T-helper 22 cell (primary cell): Measurements from ENCODE around the gene SRCAP.

ENCODE experiments used
- DNase-seq: peaks from one replicate; pipeline ENCODE4 v3.0.0-alpha.2; 2020; ENCODE audit warnings: low read depth

The SRCAP gene

DNA sequence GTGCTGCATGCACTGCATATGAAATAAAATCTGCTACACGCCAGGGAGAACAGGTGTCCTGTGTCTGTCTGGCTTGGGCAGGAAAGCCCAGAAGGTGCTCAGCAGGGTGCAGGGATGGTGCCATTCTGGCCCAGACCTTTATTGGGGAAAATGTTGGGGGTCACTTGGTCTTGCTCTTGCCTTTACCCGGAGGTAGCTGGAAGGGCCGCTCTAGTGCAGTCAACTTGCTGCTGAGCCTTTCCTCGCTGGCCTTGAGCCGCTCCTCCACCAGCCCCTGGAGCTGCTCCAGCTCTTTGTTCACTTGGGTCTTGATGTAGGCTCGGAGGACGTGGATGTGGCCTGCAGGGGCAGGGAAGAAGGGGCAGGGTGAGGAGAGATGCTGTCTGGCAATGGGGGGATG lies 58.3 kb downstream of the SRCAP start:
- no peak for DNase-seq

DNA sequence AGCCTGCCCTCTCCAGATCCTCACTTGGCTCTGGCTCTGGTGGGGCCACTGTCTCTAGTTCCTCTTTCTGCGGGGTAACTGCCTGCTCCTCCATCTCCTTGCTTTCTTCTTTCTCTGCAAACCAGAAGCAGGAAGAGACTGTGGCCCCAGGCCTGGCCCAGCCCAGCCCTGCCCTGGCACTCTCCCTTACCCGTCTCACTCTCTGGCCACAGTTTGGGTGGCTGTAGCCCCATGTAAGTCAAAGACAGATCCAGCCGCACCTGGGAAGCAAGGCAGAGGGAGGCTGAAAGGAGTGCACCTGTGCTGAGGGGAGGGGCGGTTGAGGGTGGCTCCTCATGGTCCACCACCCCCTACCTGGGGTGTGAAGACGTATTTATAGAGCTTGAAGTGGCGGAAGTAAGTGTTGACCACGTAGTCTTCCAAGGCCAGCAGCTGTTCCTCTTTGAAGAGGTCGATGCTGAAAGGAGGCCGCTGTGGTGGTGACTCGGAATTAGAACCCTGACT lies 60.1 kb downstream of the SRCAP start:
- no peak for DNase-seq

DNA sequence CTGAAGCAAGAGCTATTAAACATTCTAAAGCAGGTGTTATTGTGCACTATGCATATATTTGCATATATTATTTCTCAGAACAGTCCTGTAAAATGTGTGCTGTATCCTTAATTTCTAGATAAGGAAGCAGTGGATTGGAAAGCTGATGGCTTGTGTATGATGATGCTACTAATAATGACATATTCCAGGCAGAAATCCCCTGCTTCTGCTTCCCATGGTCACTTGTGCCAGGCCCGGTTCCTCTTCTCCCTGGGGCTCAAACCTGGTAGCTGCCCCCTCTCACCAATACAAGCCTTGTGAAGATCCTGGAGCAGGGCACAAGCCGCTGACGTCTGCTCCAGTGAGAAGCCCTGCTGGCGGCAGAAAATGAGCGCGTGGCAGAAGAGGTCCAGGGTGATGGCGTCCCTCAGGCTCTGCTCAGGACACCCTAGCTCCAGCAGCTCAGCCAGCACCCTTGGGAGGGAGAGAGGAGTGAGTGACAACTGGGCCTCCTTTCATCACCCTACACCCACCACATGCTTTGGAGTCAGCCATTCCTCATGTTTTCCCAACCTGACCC lies 61.1 kb downstream of the SRCAP start:
- no peak for DNase-seq

DNA sequence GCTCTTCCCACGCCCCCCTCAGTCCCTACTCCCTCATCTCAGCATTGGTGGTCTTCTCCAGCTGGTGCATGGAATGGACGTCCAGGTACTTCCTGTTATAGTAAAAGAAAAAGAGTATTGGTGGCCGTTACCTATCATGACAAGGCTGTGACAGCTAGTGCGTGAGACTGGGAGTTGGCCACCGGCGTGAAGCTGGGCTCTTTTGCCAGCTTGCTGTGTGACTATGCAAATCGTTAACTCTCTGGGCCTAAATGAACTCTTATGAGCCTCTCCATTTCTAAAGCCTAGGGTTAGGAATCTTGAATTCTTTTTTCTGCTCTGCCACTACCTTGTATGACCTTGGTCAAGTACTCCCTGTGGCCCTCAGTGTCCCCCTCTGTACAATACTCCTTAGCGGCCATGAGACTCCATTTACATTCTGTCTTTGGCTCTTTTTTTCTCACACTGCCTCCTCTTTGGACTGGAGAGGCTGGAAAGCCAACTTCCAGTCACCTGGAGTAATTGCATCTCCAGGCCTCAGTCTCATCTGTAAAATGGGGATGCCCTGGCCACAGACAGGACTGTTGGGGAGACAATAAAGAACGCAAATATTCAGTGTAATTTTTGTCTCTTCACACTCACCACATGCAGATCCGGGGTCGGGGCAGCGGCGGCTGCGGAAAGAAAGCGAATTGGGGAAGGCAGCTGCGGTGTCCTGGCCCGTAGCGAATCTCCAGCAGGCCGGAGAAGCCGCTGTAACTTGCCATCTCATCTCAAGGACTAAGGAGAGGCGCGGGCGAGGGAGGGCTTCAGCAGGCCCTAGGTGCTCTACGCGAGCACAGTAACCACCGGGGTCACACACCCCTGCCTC lies 61.8 kb downstream of the SRCAP start:
- no peak for DNase-seq

DNA sequence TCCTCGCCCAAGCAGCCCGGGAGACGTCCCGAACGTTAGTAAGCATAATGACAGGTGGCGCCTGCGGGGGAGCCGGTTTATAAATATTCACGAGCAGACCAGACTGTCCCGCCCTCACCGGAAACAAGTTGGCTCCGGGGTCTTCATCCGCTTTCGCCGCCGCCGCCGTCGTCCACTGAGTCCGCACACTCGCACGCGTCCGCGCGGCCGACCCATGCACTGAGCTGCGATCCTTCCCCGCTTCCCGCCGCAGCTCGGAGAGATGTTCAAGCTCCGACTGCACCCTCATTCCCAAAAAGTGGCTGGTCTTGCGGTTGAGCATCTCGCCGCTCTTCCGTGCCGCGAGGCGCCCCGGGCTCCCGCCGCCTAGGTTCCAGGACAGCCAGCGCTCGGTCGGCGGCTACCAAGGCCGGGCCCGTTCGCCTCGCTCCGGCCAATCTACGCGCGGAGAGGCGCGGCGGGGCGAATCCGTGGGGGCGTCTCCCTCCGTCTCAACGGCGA lies 62.5 kb downstream of the SRCAP start:
- DNase-seq = peak; percentile 23

DNA sequence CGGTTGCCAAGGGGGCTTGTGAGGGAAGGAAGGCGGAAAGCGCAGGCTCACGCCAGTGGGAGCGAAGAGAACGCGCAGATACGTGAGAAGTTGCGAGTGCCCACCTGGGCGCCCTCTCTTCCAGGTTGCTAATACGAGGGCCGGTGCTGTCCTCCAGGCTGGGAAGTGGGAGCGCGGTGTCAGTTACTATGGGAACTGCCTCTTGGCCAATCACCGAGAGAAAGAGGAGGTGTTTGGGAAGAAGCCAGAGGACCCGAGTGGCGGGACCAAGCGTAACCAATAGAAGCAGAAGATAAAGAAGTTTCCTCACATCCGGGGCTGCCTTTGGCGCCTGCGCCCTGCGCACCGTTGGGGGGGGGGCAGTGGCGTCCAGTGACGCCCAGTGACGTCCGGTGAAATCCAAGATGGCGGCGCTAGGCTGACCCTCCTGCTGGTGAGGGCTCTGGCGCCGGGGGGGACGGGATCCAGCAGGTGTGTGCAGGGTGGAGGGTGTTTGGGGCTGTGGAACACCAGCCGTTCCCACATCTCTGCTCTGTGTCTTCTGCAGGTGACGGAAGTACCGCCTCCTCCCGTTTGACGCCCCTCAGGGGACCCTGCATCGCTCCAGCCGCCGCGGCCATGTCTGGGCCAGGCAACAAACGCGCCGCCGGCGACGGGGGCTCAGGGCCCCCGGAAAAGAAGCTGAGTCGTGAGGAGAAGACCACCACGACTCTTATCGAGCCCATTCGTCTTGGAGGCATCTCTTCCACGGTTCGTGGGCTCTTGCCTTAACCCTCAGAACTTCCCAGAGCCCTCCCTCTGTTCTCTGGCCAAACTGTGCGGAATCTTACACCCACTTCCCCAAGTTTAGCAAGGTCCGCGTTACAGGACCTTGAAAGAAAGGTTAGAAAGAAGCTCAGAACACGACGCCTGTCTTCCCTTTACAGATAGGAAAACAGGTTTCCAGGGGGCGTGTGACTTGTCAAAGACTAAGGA lies 63.2 kb downstream of the SRCAP start, which contains the start of the genes CFAP119 and RNF40:
CFAP119 (minus strand) TSS at position 135 of the 975 bp plus-strand sequence. CDS start 314 bp downstream, outside the sequence.
RNF40 (plus strand) TSS at position 395 of the 975 bp plus-strand sequence; CDS start at position 619, 224 bp downstream.
- peak; percentile 90 for DNase-seq

DNA sequence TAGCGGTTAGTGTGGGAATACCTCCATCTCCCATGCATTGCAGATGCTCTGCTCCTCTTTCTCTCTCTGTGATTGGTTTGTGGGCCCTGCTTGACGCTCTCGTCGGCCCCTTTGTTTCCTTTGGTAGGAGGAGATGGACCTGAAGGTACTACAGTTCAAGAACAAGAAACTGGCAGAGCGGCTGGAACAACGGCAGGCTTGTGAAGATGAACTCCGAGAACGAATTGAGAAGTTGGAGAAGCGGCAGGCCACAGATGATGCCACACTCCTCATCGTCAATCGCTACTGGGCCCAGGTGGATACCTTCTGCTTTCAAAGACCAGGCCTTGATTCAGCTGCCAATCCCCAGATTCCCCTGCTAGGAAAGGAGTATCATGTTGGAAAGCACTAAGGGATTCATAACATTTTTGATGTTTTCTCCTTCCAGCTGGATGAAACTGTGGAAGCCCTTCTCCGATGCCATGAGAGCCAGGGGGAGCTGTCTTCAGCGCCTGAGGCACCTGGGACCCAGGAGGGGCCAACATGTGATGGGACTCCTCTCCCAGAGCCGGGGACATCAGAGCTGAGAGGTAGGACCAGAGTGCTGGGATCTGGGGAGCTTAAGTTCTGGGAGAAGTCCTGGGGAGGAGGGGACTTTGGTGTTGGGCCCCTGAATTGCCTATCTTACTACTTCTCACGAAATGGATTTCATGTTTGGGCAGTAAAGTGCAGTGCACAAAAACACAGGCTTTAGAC lies 64.2 kb downstream of the SRCAP start:
- no peak for DNase-seq

DNA sequence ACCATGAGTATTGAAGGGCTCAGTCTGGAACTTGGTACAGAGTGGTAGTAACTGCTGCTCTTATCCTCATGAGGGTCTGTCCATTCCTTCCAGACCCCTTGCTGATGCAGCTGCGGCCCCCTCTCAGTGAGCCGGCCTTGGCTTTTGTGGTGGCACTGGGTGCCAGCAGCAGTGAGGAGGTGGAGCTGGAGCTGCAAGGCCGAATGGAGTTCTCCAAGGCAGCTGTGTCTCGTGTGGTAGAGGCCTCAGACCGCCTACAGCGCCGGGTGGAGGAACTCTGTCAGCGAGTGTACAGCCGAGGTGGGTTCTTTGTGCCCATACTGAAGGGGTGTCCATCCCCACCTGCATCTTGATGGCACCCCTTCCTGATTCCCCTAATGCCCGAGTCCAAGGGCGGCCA lies 65.1 kb downstream of the SRCAP start:
- no peak for DNase-seq

DNA sequence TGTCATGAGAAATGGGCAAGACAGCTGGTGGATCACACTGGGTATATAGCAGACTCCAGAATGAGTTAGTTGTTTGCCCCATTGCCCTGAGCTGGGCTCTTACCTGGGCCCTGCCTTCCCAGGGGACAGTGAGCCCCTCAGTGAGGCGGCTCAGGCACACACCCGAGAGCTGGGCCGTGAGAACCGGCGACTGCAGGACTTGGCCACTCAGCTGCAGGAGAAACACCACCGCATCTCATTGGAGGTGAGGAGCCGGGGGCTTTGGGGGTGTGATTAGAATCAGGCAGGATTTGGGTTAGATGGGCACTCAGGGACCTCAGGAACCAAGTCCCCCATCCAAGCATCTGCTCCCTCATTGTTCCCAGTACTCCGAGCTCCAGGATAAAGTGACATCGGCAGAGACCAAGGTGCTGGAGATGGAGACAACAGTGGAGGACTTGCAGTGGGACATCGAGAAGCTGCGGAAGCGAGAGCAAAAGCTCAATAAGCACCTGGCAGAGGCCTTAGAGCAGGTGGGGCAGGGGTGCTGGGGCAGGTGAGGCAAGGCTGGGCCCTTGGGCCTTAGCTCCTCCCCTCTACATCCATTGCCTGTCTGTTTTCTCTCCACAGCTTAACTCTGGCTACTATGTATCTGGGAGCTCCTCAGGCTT lies 66.0 kb downstream of the SRCAP start:
- DNase-seq = no peak

DNA sequence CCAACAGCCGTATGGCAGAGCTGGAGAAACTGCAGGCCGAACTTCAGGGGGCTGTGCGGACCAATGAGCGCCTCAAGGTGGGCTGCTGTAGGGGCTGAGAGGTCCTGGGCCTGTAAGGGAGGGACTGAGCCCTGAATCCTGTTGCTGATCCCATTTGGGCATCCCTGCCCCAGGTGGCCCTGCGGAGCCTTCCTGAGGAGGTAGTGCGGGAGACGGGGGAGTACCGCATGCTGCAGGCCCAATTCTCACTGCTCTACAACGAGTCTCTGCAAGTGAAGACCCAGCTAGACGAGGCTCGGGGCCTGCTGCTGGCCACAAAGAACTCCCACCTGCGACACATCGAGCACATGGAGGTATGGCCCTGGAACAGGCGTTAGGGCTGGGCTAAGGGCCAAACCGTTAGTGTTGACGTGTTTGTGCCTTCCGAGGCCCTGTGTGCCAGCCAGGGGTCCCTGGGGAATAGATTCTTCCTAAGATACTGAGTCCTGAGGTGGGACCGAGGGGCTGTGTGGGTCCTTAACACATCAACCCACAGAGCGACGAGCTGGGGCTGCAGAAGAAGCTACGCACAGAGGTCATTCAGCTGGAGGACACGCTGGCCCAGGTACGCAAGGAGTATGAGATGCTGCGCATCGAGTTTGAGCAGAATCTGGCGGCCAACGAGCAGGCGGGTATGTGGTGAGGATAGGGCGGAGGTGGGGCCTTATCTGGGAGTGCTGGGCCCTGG lies 67.4 kb downstream of the SRCAP start:
- no peak for DNase-seq

DNA sequence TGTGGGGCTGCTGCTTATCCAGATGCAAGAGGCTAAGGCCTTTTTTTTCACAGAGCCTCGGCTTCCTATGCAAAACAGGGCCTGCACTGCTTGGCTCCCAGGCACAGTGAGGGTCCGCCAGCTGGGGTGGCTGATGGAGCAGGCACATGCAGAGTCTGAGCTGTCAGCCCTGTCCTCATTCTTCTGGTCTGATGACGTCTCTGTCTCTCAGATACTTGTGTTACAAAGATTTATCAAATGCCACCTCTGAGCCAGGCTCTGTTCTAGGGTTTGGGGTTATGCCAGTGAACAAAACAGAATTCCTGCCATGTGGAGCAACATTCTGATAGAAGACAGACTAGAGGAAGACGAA lies 67.9 kb downstream of the SRCAP start:
- DNase-seq = no peak

DNA sequence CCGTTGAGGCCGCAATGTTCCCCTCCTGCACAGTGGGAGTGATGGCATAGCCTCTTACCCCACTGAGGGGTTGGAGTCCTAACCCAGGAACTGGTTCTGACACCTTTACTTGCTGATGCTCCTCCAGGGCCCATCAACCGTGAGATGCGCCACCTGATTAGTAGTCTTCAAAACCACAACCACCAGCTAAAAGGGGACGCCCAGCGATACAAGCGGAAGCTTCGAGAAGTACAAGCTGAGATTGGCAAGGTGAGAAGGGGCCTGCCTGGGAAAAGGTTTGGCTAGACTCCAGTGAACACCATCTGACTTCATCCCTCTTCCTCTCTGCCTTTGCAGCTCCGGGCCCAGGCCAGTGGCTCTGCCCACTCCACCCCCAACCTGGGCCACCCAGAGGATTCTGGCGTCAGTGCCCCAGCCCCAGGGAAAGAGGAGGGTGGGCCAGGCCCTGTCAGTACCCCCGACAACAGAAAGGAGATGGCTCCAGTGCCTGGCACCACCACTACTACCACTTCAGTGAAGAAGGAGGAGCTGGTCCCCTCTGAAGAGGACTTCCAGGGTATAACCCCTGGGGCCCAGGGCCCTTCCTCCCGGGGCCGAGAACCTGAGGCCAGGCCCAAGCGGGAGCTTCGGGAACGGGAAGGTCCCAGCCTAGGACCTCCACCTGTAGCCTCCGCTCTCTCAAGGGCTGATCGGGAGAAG lies 68.9 kb downstream of the SRCAP start:
- no peak for DNase-seq

DNA sequence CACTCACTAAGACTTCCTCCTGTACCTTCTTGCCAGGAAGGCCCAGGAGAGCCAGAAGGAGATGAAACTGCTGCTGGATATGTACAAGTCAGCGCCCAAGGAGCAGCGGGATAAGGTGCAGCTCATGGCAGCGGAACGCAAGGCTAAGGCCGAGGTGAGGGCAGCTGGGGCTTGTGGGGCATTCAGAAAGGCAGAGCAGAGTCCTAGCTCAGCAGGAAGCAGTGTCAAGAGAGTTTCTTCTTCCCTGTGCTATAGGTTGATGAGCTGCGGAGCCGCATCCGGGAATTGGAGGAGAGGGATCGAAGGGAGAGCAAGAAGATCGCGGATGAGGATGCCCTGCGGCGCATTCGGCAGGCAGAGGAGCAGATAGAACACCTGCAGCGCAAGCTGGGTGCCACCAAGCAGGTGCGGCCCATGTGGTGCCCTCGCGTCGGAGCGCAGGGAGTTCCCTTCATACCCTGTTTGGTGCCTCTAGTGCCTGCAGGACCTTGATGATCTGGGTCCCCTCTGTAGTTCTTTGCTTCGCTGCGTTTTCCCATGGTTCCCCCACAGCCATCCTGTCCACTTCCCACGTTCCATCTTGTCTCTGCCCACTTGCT lies 69.7 kb downstream of the SRCAP start:
- no peak for DNase-seq

DNA sequence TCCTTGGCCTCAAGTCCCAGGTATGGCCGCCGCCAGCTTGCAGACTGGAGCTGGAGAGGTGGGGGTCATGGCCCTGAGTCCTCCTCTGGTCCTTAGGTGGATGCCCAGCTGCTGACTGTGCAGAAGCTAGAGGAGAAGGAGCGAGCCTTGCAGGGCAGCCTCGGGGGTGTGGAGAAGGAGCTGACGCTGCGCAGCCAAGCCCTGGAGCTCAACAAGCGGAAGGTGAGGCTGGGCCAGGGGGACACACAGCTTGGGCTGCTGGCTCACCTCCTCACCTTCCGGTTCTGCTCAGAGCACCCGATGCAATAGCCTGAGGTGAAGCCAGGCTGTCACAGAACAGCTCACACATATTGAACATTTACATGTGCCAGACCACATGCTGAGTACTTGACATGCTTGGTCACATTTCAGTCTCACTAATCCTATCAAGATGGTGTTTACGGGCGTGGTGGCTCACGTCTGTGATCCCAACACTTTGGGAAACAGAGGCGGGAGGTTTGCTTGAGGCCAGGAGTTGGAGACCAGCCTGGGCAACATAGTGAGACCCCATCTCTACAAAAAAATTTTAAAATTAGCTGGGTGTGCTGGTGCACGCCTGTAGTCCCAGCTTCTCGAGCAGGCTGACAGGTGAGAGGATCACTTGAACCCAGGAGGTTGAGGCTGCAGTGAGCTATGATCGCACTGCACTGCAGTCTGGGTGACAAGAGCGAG lies 70.6 kb downstream of the SRCAP start:
- DNase-seq = no peak

DNA sequence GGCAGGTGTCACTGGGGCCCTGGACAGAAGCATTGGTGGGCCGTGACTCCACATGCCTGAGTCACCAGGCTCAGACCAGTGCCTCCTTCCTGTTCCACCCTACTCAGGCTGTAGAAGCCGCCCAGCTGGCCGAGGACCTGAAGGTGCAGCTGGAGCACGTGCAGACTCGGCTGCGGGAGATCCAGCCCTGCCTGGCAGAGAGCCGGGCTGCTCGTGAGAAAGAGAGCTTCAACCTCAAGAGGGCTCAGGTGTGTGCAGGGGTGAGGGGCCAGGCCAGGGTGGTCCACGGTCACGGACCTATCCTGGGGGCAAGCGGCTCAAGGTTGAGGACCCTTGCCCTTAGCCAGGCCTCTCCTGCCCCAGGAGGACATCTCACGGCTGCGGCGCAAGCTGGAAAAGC lies 72.8 kb downstream of the SRCAP start:
- DNase-seq = no peak

DNA sequence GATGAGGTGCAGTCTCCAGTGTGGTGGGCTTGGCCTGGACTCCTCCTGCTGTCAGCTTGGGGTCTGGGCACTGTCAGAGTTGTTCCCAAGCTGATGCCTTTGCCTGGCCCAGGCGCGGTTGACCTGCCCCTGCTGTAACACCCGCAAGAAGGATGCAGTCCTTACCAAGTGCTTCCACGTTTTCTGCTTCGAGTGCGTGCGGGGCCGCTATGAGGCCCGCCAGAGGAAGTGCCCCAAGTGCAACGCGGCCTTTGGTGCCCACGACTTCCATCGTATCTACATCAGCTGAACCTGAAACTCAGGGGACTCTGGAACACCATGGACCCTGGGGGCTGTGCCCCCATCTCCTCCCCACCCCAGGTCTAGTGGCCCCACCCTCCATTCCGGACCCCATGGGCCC lies 74.9 kb downstream of the SRCAP start:
- DNase-seq = no peak

DNA sequence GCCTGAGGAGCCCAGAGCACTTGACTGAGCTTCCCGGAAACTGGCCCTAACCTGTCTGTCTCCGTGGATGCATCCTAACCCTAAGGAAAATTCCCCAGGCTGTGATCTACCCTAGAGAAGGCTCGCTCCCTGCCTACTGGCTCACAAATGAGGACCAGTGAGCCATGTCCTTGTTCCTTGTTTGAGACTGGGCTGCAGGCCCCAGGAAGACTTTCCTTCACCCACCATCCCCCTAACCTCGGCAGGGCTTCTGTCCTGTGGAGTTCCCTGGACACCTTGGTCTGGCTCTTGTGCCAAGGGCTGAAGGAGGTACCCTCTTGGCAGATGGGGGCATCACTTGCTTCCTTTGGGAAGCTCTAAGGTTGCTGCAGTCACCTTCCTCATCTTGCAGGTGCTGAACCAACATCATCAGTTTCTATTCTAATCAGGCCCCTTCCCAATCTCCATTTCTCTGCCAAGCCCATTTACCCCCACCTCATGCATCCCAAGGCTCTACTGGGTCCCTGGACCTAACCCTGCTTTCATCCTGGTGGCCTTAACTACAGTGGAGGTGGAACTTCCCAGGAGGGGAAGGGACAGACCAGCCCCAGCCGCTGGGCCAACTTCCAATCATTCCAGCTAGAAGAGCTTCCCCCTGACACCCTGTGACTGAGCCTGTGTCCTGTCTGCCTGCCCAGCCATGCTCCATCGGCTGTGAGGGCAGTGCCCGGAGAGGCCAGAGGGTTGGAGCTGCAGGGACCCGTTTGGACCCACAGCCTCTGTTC lies 75.6 kb downstream of the SRCAP start:
- DNase-seq = no peak

DNA sequence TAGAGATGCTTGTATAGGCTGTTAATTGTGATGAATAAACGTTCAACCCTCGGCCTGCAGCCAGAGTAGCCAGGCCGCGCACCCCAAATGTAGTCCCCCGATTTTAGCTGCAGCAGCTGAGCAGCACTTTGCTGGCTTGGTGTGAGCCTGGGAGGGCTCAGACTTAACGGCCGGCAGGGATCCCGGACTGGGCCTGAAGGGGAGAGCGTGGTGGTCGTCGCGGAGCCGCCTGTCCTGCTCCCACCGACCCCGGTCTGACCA lies 76.1 kb downstream of the SRCAP start:
- no peak for DNase-seq
